ENCODE results near the gene FGD2.

Gene FGD2

DNA sequence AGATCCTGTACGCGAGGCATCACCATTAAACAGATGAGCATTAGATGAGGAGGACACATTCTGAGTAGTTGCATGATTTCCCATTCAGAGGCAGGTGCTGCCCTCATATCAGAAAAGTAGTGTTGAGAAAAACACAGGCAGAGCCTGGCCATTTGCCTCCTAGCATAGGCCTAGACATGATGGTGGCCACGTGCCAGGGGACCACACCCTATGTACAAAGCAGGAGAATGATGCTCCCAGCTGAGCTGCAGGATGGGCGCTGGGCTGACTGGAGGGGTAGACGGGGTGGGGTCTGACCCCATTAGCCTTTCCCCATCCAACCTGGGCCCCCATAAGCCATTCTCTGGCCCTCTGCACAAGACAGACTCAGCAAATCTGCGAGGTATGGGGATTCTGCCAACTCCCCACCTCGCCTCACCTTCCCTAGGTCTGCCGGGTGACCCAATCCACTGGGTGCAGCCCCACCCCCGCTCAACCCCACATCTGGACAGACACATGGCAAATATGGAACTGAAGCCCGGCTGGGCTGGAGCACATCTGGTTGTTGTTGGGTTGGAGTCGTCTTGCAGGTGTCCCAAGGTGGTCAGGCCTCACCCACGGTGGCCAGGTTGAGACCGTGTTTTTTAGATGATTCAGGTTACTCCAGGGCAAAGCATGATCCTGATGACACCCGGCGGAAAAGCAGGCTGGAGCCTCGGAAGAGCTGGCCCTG lies 37.0 kb upstream of the FGD2 start:
- Mint-ChIP-seq H3K9me3 (ENCODE audit: low read depth) (no peaks in the 10 kb centered on the region), H3K27ac (peak overlapping the region; percentile 28), H3K36me3 (peaks cover 3% of the 10 kb centered on the region), H3K4me1 (ENCODE audit: low read depth) (peaks cover 22% of the 10 kb centered on the region), H3K27me3 (no peaks in the 10 kb centered on the region), H3K4me3 (no peak overlapping the region)

DNA sequence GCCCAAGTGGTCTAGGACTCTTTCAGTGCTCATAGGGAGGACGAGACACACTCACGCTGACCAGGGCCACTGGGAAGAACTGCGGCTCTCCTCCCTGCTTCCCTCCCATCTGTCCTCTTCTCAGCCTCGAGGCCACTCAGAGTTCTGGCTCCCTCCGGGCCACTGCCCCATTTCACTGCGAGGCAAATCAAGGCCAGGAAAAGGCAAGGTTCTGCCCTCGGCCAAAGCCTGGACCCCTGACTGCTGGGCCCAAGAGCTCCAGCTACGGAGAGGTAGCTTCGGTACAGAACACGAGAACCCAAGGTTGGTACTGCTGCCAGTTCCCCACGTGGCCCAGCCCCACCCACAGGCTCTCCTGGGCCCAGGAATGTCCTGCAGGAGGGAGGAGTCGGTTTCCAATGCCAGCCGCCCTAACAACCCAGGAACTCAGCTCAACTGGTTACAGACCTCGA lies 36.2 kb upstream of the FGD2 start:
- Mint-ChIP-seq H3K27me3 (no peaks in the 10 kb centered on the region), H3K27ac (no peak overlapping the region), H3K9me3 (ENCODE audit: low read depth) (no peaks in the 10 kb centered on the region), H3K36me3 (peaks cover 3% of the 10 kb centered on the region), H3K4me1 (ENCODE audit: low read depth) (peaks cover 14% of the 10 kb centered on the region), H3K4me3 (no peak overlapping the region)

DNA sequence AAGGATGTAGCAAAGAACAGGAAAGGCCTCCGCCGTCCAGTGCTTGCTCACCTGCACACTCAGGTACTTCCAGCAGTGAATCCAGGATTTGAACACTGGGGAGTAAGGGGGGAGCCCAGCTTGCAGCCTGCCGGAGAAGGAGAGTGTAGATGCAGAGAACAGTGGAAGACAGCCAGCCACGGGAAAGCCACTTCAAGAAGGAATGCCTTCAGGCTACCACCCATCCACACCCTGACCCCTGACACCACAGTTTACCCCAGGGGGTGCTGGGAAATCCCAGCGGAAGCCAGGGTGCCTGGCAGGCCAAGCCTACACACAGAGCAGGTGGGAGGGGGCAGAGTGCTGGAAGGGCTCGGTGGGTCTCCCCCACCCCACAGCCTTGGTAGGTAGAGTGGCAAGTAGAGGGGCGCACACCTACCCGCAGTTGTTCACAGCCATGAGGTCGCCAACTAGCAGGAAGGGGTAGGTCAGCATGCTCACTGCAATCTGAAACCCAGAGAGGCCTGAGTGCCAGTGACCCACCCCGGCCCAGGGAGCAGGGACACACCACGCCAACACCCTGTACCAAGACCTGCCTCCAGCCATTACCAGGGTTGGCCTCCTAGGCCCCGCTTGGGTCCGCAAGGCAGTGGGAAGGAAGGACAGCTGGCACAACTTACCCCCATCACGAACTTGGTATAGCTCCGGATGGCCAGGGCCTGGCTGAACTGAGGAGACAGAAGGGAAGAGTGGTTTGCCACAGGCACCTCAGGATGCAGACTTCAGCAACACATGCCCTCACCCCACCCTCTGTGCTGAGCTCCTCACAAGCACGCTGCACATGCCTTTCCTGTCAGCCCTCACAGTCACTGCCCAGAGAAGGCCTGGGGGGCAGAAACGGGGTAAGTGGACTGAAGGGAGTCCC lies 35.2 kb upstream of the FGD2 start:
- H3K4me3 Mint-ChIP-seq = no peak overlapping the region
- no peak overlapping the region for H3K27ac Mint-ChIP-seq
- H3K36me3 Mint-ChIP-seq = peaks cover 3% of the 10 kb centered on the region
- no peaks in the 10 kb centered on the region for H3K27me3 Mint-ChIP-seq
- peaks cover 6% of the 10 kb centered on the region for H3K4me1 Mint-ChIP-seq (ENCODE audit: low read depth)
- H3K9me3 Mint-ChIP-seq (ENCODE audit: low read depth) = no peaks in the 10 kb centered on the region

DNA sequence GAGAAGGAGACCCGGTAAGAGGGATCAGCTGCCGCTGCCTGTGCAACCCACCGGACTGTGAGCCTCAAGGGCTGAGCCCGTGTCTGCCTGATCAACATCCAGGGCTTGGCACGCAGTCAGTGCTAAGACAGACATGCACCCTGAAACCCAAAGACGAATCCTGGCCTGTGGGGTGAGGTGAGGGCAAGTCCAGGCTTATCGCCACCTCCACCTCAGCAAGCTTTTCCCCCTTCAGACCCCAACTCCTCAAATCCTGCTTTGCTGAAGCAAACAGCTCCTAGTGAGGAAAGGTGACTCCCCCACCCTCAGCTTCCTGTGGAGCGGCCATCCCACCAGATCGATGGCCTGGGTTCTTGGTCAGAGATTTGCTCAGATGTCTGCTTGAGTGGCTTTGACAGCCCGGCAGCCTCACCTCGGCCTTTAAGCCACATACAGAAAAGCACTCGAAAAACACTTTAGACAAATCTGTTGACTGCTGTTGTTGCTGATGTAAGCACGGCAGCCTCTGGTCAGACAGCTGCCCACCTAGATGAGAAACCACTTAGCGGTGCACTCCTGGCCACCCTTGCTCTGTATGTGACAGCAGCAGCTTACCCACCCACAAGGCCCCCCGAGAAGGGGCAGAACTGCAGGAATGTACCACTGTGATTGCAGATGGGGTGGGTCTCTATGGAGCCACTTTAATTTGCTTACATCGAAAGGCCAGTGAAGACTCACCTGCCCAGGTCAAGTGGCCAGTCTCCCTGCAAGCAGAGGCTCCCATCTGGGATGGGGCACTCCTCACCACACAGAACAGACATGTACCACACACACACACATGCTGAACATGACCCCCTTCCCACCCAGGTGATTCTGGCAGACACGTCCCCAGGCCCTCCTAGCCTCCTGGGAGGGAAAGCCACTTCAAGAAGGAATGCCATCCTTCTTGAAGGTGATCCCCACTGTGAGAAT lies 34.3 kb upstream of the FGD2 start:
- peaks cover 3% of the 10 kb centered on the region for H3K36me3 Mint-ChIP-seq
- no peak overlapping the region for H3K4me3 Mint-ChIP-seq
- peaks cover under 1% of the 10 kb centered on the region for H3K4me1 Mint-ChIP-seq (ENCODE audit: low read depth)
- no peaks in the 10 kb centered on the region for H3K9me3 Mint-ChIP-seq (ENCODE audit: low read depth)
- no peaks in the 10 kb centered on the region for H3K27me3 Mint-ChIP-seq
- no peak overlapping the region for H3K27ac Mint-ChIP-seq

DNA sequence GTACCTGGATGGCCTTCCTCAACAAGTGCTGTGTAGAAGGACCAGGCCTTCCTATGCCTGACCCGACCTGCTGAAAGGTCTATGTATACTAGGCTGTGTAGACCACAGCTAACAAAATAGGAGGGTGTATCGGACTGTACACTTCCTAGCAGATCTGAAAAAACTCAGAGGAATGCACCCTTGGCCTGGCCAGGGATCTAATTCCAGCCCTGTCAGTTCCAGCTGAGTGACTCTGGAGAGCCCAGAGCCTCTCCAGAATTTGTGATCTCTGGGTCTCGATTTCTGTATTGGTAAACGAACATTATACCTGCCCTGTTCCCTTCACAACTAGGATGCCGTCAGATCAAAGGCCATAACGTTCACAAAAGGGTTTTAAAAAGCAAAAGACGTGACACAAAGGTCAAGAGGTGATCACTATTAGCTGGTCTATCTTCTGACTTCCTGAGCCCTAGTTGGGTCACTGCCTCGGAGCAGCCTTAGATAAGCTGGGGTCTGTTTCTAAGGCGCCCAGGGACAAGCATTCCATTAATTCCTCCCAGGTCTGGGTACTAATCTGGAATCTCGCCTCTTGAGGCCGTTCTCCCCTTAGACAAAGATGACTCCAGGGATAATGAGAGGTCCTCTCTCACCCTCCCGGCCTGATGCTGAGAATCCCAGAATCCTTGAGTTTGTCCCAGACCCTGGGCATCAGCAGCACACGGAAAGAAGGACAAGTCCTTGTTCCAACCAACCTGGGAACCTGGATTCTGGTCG lies 33.4 kb upstream of the FGD2 start:
- H3K4me3 Mint-ChIP-seq = no peak overlapping the region
- no peaks in the 10 kb centered on the region for H3K27me3 Mint-ChIP-seq
- H3K36me3 Mint-ChIP-seq = peaks cover 3% of the 10 kb centered on the region
- H3K4me1 Mint-ChIP-seq (ENCODE audit: low read depth) = no peaks in the 10 kb centered on the region
- H3K9me3 Mint-ChIP-seq (ENCODE audit: low read depth) = no peaks in the 10 kb centered on the region
- H3K27ac Mint-ChIP-seq = no peak overlapping the region

DNA sequence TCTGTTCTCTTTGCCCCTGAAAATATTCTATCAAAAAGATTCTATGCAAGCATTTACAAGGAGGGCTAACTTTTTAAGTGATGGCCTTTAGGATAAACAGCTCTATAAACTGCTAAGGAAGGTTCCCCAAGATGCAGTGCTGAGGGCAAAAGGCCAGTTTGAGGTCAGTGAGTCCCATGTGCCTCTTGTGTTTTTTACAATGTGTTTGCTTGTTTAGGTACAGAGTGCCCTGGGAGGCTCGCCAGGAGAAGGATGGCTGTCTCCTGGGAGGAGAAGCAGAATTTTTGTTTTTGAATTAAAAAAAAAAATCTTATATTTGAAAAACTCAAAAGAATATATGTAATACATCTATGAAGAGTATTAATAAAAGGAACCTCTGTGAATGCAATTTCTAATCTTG lies 32.3 kb upstream of the FGD2 start:
- no peaks in the 10 kb centered on the region for H3K9me3 Mint-ChIP-seq (ENCODE audit: low read depth)
- no peaks in the 10 kb centered on the region for H3K27me3 Mint-ChIP-seq
- H3K4me1 Mint-ChIP-seq (ENCODE audit: low read depth) = no peaks in the 10 kb centered on the region
- no peak overlapping the region for H3K4me3 Mint-ChIP-seq
- peaks cover 3% of the 10 kb centered on the region for H3K36me3 Mint-ChIP-seq
- H3K27ac Mint-ChIP-seq = no peak overlapping the region

DNA sequence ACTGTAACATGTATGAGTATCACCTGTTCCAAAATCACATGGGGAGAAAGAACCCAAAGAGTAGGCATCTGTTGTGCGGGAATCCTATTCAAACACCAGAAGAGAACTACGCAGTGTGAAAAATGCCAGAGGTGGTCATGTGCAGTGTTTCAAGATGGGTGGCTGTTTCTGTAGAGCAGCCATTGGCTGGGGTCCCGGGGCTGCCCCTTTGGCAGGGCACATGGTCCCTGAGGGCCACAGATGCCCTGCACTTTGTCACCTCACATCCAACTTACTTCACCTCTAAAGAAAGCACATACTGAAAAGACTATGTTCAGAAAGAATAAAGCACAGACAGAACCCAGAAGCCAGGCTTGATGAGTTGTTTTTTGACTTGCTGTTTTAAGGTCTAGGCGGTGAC lies 31.8 kb upstream of the FGD2 start:
- Mint-ChIP-seq H3K27ac (no peak overlapping the region), H3K27me3 (no peaks in the 10 kb centered on the region), H3K9me3 (ENCODE audit: low read depth) (no peaks in the 10 kb centered on the region), H3K4me1 (ENCODE audit: low read depth) (no peaks in the 10 kb centered on the region), H3K36me3 (peaks cover 3% of the 10 kb centered on the region), H3K4me3 (no peak overlapping the region)

DNA sequence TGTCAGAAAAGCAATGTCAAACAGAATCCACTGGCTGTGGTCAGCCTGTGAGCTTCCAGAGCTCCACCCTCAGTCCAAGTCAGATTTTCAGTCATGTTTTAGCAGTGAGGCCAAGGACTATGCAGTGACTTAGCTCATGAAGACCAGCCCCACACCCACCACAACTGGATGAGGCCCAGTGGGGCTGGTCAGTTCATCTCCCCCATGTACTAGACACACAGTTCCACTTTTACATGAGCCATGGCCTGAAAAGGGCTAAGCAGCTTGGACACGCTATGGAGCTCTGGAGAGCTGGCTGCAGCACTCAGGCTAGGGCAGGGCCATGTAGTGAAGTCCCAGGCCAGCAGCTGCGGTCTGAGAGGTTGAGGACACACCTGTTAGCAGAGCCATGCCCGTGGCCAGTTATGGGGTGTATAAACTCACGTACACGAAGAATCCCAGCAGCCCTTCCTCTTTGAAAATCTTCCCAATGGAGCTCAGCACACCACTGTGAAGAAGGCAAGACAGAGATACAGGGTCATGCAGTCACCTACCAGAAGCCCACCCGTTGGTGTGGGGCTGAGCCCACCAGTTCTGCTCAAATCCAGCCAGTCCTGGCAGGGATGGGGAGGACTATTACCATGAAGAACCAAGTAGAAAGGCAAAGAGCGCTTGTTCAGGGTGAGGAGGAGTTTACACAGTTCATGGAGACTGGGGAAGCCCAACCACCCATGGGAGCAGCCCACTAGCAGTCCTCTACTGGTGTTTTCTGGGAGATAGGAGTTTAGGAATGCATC lies 30.0 kb upstream of the FGD2 start:
- Mint-ChIP-seq H3K4me1 (ENCODE audit: low read depth) (peaks cover 13% of the 10 kb centered on the region), H3K4me3 (no peak overlapping the region), H3K27ac (no peak overlapping the region), H3K9me3 (ENCODE audit: low read depth) (no peaks in the 10 kb centered on the region), H3K36me3 (no peaks in the 10 kb centered on the region), H3K27me3 (no peaks in the 10 kb centered on the region)

DNA sequence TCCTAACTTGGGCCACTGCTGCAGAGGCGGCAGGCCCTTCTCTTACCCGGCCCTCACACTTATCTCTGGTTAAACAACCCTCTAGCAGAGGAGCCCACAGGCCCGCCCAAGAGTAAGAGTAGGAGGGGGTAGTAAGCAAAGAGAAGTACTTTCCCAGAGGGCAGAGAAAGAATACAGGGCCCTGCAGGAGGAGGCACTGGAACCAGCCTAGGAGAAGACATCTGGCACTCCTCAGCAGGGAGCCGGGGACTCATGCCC lies 29.5 kb upstream of the FGD2 start:
- no peaks in the 10 kb centered on the region for H3K27me3 Mint-ChIP-seq
- H3K4me3 Mint-ChIP-seq = no peak overlapping the region
- H3K36me3 Mint-ChIP-seq = no peaks in the 10 kb centered on the region
- H3K4me1 Mint-ChIP-seq (ENCODE audit: low read depth) = peaks cover 18% of the 10 kb centered on the region
- H3K27ac Mint-ChIP-seq = no peak overlapping the region
- no peaks in the 10 kb centered on the region for H3K9me3 Mint-ChIP-seq (ENCODE audit: low read depth)

DNA sequence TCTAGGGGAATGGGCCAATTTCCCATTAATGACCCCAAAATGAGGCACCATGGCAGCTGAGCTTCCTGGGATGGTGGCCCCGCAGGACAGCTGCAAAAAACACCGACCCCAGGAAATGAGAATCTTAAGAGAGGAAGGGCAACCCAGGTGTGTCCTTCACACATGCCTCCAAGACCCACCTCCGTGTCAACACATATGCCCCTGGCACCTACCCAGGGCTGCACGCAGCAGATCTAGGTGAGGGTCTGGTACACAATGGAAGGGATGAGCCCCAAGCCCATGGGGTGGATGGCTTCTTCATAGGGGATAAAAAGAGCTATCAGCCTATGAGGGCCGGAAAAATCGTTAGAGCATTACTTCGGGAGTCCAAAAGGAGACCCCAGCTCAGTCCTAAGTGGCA lies 28.9 kb upstream of the FGD2 start:
- no peaks in the 10 kb centered on the region for H3K9me3 Mint-ChIP-seq (ENCODE audit: low read depth)

DNA sequence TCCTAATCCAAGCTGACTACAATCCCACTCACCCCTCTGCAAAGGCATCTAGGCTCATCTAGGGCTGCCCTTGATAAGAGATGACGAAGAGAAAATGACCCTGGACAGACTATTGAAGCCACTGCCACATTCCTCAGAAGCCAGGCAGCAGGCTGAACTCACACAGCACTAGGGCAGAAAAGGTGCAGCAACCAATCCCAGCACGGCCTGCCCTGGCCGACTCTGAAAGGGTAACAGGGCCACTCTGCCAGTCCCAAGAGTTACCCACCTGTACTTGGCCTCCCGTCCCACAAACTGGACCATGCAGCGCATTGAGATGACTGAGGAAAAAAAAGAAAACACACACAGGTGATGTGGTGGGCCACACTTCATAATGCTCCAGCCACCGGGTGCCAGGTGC lies 28.5 kb upstream of the FGD2 start:
- Mint-ChIP-seq H3K27me3 (no peaks in the 10 kb centered on the region), H3K4me3 (no peak overlapping the region), H3K4me1 (ENCODE audit: low read depth) (peaks cover 26% of the 10 kb centered on the region), H3K27ac (no peak overlapping the region), H3K9me3 (ENCODE audit: low read depth) (no peaks in the 10 kb centered on the region), H3K36me3 (no peaks in the 10 kb centered on the region)

More for the DNA sequence above, 28.9 kb upstream of the FGD2 start:
- no peak overlapping the region for H3K4me3 Mint-ChIP-seq
- no peaks in the 10 kb centered on the region for H3K36me3 Mint-ChIP-seq
- peaks cover 22% of the 10 kb centered on the region for H3K4me1 Mint-ChIP-seq (ENCODE audit: low read depth)
- H3K27me3 Mint-ChIP-seq = no peaks in the 10 kb centered on the region
- H3K27ac Mint-ChIP-seq = no peak overlapping the region

DNA sequence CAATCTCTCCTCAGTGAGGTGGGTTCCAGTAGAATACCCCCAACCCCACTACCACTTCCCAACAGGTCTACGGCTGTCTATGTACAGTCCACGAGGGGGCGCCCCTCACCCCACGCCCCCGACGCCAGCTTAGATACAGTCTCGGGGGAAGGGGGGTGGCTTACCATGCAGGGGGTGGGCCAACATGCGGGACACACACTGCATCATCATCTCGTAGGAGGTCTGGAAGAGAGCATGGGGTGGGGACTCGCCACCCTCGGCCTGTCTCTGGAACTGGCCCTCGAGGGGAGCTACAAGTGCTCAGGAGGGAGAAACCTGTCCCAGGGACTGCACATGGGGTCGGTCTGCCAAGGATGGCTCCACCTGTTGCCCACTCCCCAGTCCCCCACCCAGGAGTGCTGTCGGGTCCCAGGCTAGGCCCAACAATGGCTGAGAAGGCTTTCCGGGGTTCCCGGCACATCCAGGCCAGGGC lies 27.9 kb upstream of the FGD2 start:
- Mint-ChIP-seq H3K4me3 (no peak overlapping the region), H3K27ac (no peak overlapping the region), H3K27me3 (no peaks in the 10 kb centered on the region), H3K4me1 (ENCODE audit: low read depth) (peaks cover 30% of the 10 kb centered on the region), H3K36me3 (no peaks in the 10 kb centered on the region), H3K9me3 (ENCODE audit: low read depth) (no peaks in the 10 kb centered on the region)

DNA sequence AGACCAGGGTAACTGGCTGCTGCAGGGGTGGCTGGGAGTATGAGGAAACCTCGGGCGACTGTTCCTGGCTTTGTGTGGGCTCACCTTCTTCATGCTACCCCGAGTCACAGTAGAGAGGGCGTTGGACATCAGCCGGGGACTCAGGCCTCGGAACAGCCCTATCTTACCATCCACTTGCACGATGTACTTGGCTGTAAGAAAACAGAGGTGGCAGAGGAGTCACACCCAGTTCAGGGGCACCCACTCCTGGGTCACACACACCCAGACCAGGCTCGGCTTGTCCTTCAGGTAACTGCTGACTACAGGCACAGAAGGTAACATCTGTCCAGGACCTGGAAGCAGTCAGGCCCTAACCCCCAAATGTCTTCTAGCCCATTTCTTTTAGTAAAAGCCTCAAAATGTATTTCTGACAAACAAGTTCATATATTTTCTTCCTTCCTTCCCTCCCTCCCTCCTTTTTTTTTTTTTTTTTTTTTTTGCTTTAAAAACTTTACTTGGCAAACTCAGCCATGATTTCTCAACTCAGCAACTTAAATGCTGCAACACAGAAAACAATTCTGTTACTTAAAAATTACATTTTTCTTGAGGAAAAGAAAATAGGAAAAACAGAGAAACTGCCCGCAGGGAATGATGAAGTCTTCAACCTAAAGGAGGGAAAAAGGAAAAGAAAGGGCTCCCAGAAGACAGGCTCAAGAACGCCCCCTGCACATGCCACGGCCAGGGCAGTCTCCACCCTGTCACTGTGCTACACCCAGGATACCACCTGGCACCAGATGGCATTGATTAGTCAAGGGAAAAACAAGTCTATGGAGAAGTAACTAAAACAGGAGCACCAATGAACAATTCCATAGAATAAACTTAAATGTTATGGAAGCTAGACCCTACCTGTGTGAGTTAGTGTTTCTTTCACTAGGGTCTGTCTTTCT lies 26.8 kb upstream of the FGD2 start:
- Mint-ChIP-seq H3K27me3 (no peaks in the 10 kb centered on the region), H3K4me1 (ENCODE audit: low read depth) (peaks cover 31% of the 10 kb centered on the region), H3K27ac (no peak overlapping the region), H3K4me3 (no peak overlapping the region), H3K36me3 (no peaks in the 10 kb centered on the region), H3K9me3 (ENCODE audit: low read depth) (no peaks in the 10 kb centered on the region)

Data from activated naive CD8-positive, alpha-beta T cell (primary cell).